Activated CD8-positive, alpha-beta T cell treated with anti-CD3 and anti-CD28 coated beads, Interleukin-2, amount 10 ng/mL, durations not matched to agents 7 days and 5 days (primary cell): ENCODE results near the gene CBARP. TPM values are rescaled to one million over a fixed set of nuclear protein-coding genes. Genes with fewer than 3 reads are reported as not detected.
A peak's percentile ranks its signal among the peaks of the same experiment; 100 is the strongest.

Source experiments
- ATAC-seq: fragments of 150-1000 bp; cut with Tn5 transposase; one replicate; pipeline ENCODE4 v1.10.0; 2021; ENCODE audit warnings: moderate library complexity
- CTCF ChIA-PET: fragments of 350-600 bp; sonication (Branson Sonifier 250); formaldehyde crosslinking; loops from one replicate; lab custom pipeline; 2021; ENCODE audit warnings: antibody characterized with exemption; lab: Charles Lee
- POLR2A ChIA-PET: fragments of 350-600 bp; sonication (Branson Sonifier 250); formaldehyde crosslinking; loops from one replicate; lab custom pipeline; 2021; ENCODE audit warnings: antibody characterized with exemption; lab: Charles Lee
- DNase-seq: peaks from one replicate; pipeline ENCODE4 v3.0.0-alpha.2; 2020
- H3K27ac Mint-ChIP-seq: one replicate; pipeline ENCODE4 v1.8.0; 2021; ENCODE audit warnings: mild to moderate bottlenecking, mixed read lengths
- H3K27me3 Mint-ChIP-seq: one replicate; pipeline ENCODE4 v1.8.0; 2021; ENCODE audit warnings: low read depth, mixed read lengths
- H3K36me3 Mint-ChIP-seq: one replicate; pipeline ENCODE4 v1.8.0; 2021; ENCODE audit warnings: low read depth, mixed read lengths
- H3K4me1 Mint-ChIP-seq: one replicate; pipeline ENCODE4 v1.8.0; 2021; ENCODE audit warnings: low read depth, mixed read lengths
- H3K4me3 Mint-ChIP-seq: one replicate; pipeline ENCODE4 v1.8.0; 2021; ENCODE audit warnings: mild to moderate bottlenecking, mixed read lengths
- H3K9me3 Mint-ChIP-seq: one replicate; pipeline ENCODE4 v1.8.0; 2022; ENCODE audit warnings: mixed read lengths; ENCODE audit not compliant: insufficient read depth
- total RNA-seq, 2 experiments: library from RNA; stranded (reverse); gene quantifications; one replicate each; pipeline ENCODE4 v1.2.3, GENCODE V29; 2021

Gene CBARP
- total RNA-seq, 2 experiments from 2014 or later = 0.10 TPM; not detected in 1

DNA sequence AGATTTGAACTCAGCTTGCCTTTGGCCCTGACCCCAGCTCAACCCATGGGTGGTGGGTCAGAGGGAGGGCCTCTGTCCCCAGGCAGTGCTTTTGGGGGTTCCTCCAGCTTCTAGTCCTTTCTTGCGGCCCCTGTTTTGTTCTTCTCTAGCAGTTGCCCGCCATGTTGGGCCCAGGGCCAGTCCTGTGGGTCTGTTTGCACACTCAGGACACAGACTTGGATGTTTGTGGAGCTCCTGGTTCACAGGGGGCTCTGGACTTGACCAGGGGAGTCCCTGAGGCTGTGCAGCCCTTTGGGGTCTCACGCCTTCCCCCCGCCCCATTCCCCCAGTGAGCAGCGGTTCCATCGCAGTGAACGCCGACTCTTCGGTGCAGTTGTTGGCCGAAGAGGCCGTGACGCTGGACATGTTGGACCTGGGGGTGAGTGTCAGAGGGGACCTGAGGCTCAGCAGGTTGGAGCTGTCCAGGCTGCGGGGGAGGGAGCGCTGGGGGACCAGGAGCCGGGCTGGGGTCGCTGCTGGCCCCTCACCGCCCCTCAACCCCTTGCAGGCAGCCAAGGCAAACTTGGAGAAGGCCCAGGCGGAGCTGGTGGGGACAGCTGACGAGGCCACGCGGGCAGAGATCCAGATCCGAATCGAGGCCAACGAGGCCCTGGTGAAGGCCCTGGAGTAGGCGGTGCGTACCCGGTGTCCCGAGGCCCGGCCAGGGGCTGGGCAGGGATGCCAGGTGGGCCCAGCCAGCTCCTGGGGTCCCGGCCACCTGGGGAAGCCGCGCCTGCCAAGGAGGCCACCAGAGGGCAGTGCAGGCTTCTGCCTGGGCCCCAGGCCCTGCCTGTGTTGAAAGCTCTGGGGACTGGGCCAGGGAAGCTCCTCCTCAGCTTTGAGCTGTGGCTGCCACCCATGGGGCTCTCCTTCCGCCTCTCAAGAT, 6.2 kb upstream of the CBARP start:
- ChIA-PET CTCF (interaction anchor here (0.5 to 8.2 kb wide), 37 partner anchors 11 to 380 kb away, joined by 3 to 606 read pairs (median 5); partner anchors contain the start of genes ARHGAP45, CIRBP, CNN2 and FAM174C), POLR2A (interaction anchor here (0.9 to 7.7 kb wide), 7 partner anchors 9 to 31 kb away, joined by 4 to 218 read pairs (median 7); partner anchors contain the start of genes CIRBP and FAM174C)
- ATAC-seq (peak; percentile 43), DNase-seq (peak; percentile 90)
- peaks cover 32% of the 10 kb centered on the region for H3K4me1 Mint-ChIP-seq
- H3K27ac Mint-ChIP-seq = peak overlapping the region; percentile 91
- peaks cover 2% of the 10 kb centered on the region for H3K36me3 Mint-ChIP-seq
- H3K4me3 Mint-ChIP-seq = peak overlapping the region; percentile 88
- H3K9me3 Mint-ChIP-seq = no peaks in the 10 kb centered on the region
- peaks cover 3% of the 10 kb centered on the region for H3K27me3 Mint-ChIP-seq

DNA sequence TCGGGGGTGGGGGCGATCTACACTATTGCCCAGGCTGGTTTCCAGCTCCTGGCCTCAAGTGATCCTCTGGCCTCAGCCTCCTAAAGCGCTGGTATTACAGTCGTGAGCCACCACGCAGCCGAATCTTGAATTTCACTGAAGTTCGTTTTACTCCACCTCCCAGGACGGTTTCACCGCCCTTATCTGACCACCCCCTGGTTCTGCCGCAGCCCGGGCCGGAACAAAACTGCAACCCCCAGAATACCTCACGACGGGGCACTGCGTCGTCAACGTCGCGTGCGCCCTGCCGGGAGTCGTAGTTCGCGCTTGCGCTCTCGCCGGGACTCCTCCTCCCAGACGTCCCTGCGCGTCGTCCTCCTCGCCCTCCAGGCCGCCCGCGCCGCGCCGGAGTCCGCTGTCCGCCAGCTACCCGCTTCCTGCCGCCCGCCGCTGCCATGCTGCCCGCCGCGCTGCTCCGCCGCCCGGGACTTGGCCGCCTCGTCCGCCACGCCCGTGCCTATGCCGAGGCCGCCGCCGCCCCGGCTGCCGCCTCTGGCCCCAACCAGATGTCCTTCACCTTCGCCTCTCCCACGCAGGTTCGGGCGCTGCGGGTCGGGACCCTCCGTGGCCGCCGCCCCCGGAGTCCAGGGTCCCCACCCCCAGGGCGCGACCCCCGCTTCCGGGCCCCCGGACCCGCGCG, 3.8 kb upstream of the CBARP start, which contains the start of gene ATP5F1D:
Gene ATP5F1D (plus strand): TSS at position 335 of the 679 bp plus-strand sequence. CDS start 100 bp downstream, at position 435.
- peaks cover 2% of the 10 kb centered on the region for H3K36me3 Mint-ChIP-seq
- ATAC-seq (peak; percentile 73), DNase-seq (peak; percentile 96)
- H3K4me3 Mint-ChIP-seq = peak within 1 kb of the TSS; percentile 88
- H3K27ac Mint-ChIP-seq = peak within 1 kb of the TSS; percentile 94
- H3K9me3 Mint-ChIP-seq = no peaks in the 10 kb centered on the region
- ChIA-PET POLR2A (interaction anchor here (1.1 to 7.7 kb wide), 2 partner anchors 26 to 60 kb away, joined by 4 to 218 read pairs; partner anchors contain the start of gene CIRBP), CTCF (interaction anchor here (1.0 to 8.2 kb wide), 6 partner anchors 20 to 378 kb away, joined by 3 to 606 read pairs (median 4); partner anchors contain the start of genes CIRBP and FAM174C)
- H3K27me3 Mint-ChIP-seq = peaks cover 14% of the 10 kb centered on the region
- peaks cover 37% of the 10 kb centered on the region for H3K4me1 Mint-ChIP-seq

DNA sequence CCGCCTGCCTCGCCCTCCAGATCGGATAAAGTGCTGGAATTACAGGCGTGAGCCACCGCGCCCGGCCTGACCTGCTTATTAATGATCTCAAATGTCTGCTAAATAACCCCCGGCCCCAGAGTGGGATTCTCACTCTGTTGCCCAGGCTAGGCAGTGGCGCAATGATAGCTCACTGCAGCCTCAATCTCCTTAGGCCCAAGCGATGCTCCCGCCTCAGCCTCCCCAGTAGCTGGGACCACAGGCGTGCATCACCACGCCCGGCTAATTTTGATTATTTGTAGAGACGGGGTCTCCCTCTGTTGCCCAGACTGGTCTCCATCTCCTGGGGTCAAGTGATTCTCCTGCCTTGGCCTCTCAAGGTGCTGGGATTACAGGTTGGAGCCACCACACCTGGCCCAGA, 3.1 kb upstream of the CBARP start:
- Mint-ChIP-seq H3K27me3 (peaks cover 15% of the 10 kb centered on the region), H3K9me3 (no peaks in the 10 kb centered on the region), H3K36me3 (peaks cover 2% of the 10 kb centered on the region), H3K4me1 (peaks cover 37% of the 10 kb centered on the region), H3K27ac (peak overlapping the region; percentile 77), H3K4me3 (peak overlapping the region; percentile 88)
- ATAC-seq (no peak), DNase-seq (no peak)
- ChIA-PET CTCF (interaction anchor here (0.5 to 8.2 kb wide), 14 partner anchors 20 to 419 kb away, joined by 3 to 606 read pairs (median 3); partner anchors contain the start of genes ARHGAP45, CIRBP, FAM174C and WDR18), POLR2A (interaction anchor here (1.1 to 7.7 kb wide), 2 partner anchors 27 to 60 kb away, joined by 4 to 218 read pairs; partner anchors contain the start of gene CIRBP)

DNA sequence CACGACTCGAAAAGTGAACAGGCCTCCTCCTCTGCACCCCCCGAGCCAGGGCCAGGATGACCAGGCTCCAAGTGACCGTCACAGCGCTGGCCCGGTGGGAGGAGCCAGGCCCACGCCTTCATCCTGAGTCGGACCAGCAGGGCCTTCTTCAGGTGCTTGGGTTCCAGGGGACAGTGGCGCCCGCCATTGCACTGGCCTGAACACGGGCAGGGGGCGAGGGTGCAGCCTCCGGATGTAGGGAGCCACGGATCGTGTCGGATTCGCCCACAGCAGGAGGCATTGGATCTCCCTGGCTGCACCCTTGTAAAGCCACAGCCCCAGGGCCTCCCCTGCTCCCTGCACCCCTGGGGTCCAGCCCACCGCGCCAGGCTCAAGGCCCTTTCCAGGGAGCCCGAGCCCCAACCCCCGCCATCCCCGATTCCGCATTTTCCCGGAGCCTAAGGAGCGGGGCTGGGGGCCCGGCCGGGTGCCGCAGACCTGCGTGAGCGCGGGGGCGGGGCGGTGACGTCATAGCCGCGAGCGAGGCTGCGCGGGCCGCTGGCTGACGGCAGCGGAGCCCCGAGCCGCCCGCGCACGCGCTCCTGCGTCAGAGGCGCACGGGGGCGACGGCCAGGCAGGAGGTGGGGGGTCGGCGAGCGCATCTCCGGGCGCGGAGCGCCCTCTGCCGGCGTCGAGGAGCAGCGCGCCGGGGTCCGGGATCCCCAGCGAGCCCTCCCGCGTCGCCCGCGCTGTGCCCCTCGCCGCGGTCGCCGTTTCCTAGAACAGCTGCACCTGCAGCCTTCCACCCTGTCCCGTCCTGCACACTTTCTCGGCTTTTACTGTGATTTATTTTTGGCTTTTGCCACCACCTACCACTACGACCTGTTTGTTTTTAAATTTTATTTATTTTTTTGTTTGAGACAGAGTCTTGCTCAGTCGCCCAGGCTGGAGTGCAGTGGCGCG, 2.3 kb upstream of the CBARP start:
- no peaks in the 10 kb centered on the region for H3K9me3 Mint-ChIP-seq
- POLR2A ChIA-PET = interaction anchor here (1.1 to 7.7 kb wide), 2 partner anchors 28 to 59 kb away, joined by 4 to 218 read pairs; partner anchors contain the start of gene CIRBP
- peak overlapping the region; percentile 88 for H3K4me3 Mint-ChIP-seq
- peaks cover 17% of the 10 kb centered on the region for H3K27me3 Mint-ChIP-seq
- H3K4me1 Mint-ChIP-seq = peaks cover 37% of the 10 kb centered on the region
- DNase-seq (peak; percentile 92), ATAC-seq (peak; percentile 62)
- CTCF ChIA-PET = interaction anchor here (0.5 to 8.2 kb wide), 12 partner anchors 24 to 420 kb away, joined by 3 to 606 read pairs (median 4); partner anchors contain the start of genes ARHGAP45, CIRBP, FAM174C and WDR18
- H3K36me3 Mint-ChIP-seq = peaks cover 2% of the 10 kb centered on the region
- H3K27ac Mint-ChIP-seq = peak overlapping the region; percentile 32

DNA sequence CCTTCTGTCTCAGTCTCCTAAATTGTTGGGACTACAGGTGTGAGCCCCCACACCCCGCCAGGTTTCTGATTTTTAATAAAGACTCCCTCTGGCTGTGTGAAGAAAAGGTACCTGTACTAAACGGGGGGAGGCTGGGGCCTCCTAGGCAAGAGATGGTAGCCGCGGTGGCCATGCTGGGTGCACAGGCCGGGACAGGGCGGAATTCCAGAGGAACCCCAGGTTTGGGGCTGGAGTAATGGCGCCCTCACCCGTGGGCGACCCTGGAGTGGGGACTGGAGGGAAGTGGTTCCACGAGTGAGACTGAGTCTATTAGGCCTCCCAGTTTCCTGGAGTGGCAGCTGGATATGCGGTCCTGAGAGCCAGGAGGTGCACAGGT, 1.6 kb upstream of the CBARP start:
- Mint-ChIP-seq H3K27ac (no peak overlapping the region), H3K36me3 (peaks cover under 1% of the 10 kb centered on the region), H3K9me3 (no peaks in the 10 kb centered on the region), H3K27me3 (peaks cover 17% of the 10 kb centered on the region), H3K4me1 (peaks cover 33% of the 10 kb centered on the region), H3K4me3 (no peak overlapping the region)
- POLR2A ChIA-PET = no interaction called here
- ATAC-seq (no peak), DNase-seq (no peak)
- CTCF ChIA-PET = interaction anchor here (1.1 to 1.5 kb wide), 2 partner anchors 17 to 32 kb away, joined by 3 to 4 read pairs; no protein-coding TSS in a partner anchor

DNA sequence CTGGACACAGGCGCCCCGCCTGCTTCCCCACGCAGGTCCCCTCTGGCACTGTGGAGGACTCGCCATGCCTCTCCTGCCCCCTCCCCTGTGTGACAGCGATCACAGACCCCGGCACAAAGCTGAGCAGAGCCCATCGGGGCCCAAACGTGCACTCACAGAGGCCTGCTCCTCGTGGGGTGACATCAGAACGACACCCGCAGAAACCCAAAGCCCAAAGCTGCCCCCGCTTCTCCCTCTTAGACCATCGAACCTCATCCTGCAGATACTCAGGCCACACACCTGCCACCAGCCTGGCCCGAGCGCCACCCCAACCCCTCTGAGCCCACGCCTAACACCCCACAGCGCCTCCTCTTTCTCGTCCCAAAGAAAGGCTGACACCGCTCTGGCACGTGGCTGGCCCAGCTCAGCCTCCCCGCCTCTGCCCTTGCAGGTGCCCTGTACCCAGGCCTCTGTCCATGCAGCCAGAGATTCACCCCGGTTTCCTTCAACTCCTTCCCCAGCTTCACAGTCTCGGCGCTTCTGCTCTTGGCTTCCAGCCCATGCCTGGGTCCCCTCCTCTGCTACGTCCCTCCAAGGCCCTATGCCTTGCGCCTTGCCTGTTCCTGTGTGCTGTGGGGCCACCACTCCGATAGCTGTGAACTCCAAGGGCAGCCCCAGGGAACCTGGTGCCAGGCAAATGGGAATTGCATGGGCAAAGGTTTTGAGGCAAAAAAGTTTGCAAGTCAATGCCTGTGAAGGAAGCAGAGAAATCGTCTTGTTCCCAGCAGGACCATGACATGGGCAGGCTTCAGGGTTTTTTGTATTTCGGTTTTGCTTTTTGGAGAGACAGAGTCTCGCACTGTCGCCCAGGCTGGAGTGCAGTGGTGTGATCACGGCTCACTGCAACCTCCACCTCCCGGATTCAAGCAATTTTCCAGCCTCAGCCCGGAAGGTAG, 831 bp upstream of the CBARP start:
- Mint-ChIP-seq H3K4me3 (peak overlapping the region; percentile 67), H3K27ac (peak overlapping the region; percentile 32), H3K36me3 (no peaks in the 10 kb centered on the region), H3K4me1 (peaks cover 28% of the 10 kb centered on the region), H3K27me3 (peaks cover 17% of the 10 kb centered on the region), H3K9me3 (no peaks in the 10 kb centered on the region)
- DNase-seq (no peak), ATAC-seq (no peak)
- ChIA-PET POLR2A (no interaction called here), CTCF (interaction anchor here (0.9 to 1.5 kb wide), 3 partner anchors 16 to 32 kb away, joined by 3 to 4 read pairs (median 3); no protein-coding TSS in a partner anchor)

DNA sequence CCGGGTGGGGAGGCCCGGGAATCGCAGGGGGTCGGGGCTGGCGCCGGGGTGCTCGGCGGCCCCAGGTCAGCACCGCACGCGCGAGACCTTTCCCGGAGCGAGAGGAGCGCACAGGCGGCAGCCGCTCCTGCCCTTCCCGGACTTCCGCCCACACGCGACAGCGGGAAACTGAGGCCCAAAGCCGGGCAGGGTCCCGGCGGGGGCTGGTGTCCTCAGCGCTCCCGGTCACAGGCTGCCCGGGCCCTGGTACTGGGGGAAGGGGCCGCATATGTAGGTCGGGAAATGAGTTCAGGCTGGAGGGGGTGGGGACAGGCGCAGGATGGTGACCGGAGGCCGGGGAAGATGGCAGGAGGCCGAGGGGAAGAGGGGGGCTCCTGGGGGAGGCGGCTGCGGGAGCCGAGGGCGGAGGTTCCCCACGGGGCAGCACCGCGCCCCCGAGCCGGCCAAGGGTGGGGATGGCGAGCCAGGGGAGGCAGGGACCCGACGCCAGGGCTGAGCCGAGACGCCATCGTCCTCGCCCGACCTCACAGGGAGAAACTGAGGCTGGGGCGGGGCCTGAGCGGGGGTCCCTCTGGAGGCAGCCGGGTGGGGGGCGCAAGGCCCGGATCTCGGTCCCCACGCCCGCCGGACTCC, 662 bp downstream of the CBARP start:
- Mint-ChIP-seq H3K4me1 (peaks cover 18% of the 10 kb centered on the region), H3K9me3 (no peaks in the 10 kb centered on the region), H3K27ac (no peak overlapping the region), H3K4me3 (no peak overlapping the region), H3K36me3 (no peaks in the 10 kb centered on the region), H3K27me3 (peaks cover 17% of the 10 kb centered on the region)
- ChIA-PET CTCF (interaction anchor here (1.2 kb wide), 1 partner anchor 124 kb away, joined by 4 read pairs; no protein-coding TSS in a partner anchor), POLR2A (no interaction called here)
- no peak for ATAC-seq
- no peak for DNase-seq

DNA sequence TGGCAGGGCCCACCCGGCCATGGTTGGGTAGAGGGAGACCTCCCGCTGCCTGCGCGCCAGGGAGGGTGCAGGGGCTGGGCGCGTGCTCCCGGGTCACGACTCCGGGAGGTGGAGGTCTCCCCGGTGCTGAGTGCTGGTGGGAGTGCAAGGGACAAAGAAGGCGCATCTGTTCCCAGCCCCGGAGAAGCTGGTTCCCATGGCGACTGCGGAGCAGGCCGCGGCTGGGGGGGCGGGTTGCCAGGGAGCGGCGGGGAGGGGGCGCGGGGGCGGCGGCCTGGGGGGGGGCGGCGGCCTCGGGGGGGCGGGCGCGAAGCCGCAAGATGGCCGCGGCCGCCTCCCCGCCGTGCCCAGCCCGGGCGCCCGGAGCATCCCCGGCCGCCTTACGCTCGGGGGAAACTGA, 1.2 kb downstream of the CBARP start:
- no peak for DNase-seq
- POLR2A ChIA-PET = no interaction called here
- ATAC-seq = no peak
- CTCF ChIA-PET = interaction anchor here (1.2 kb wide), 1 partner anchor 123 kb away, joined by 4 read pairs; no protein-coding TSS in a partner anchor
- Mint-ChIP-seq H3K4me3 (no peak overlapping the region), H3K27me3 (peaks cover 17% of the 10 kb centered on the region), H3K27ac (no peak overlapping the region), H3K36me3 (no peaks in the 10 kb centered on the region), H3K4me1 (peaks cover 18% of the 10 kb centered on the region), H3K9me3 (no peaks in the 10 kb centered on the region)
